CD4-positive, CD25-positive, alpha-beta regulatory T cell (primary cell): ENCODE results near the gene NEGR1. TPM values are rescaled to one million over a fixed set of nuclear protein-coding genes. Genes with fewer than 3 reads are reported as not detected.

Experiments used
- ATAC-seq, 2 donors: fragments of 150-1000 bp; cut with Tn5 transposase; one replicate each; pipeline ENCODE4 v1.10.0; 2021; ENCODE audit warnings: low read depth in 2 of 2, moderate number of reproducible peaks in 2 of 2, moderate library complexity in 1 of 2
- DNase-seq, 3 donors: peaks; one replicate each; pipeline versions ENCODE4 v3.0.0 to v3.0.0-alpha.2; 2012 to 2022; ENCODE audit warnings: mixed read lengths in 1 of 3
- H3K27ac ChIP-seq: one replicate; pipeline ENCODE4 v1.7.0; 2013; ENCODE audit warnings: mild to moderate bottlenecking, low read length; ENCODE audit not compliant: insufficient read depth, poor library complexity, severe bottlenecking
- H3K27me3 ChIP-seq: one replicate; pipeline ENCODE4 v1.7.0; 2013; ENCODE audit warnings: low read length; ENCODE audit not compliant: control insufficient read depth, insufficient read depth
- H3K36me3 ChIP-seq: one replicate; pipeline ENCODE4 v1.7.0; 2013; ENCODE audit warnings: mild to moderate bottlenecking, low read length, moderate library complexity; ENCODE audit not compliant: control insufficient read depth, insufficient read depth
- H3K4me1 ChIP-seq: 2 replicates; pipeline ENCODE4 v1.7.0; 2013; ENCODE audit warnings: mild to moderate bottlenecking, low read length; ENCODE audit not compliant: insufficient read depth, control insufficient read depth, poor library complexity, severe bottlenecking
- H3K4me3 ChIP-seq: one replicate; pipeline ENCODE4 v1.7.0; 2013; ENCODE audit warnings: low read depth, mild to moderate bottlenecking, low read length, moderate library complexity
- H3K9me3 ChIP-seq, 2 experiments: 1 replicate in 1 of 2; 2 replicates in 1 of 2; pipeline ENCODE4 v1.7.0; 2013; ENCODE audit warnings: low read length in 2 of 2, mild to moderate bottlenecking in 1 of 2, moderate library complexity in 1 of 2; ENCODE audit not compliant: control insufficient read depth in 2 of 2
- H3K27ac Mint-ChIP-seq, 3 donors: one replicate each; pipeline ENCODE4 v1.8.0; 2020 to 2022; ENCODE audit warnings: mild to moderate bottlenecking in 3 of 3, mixed read lengths in 3 of 3, moderate library complexity in 2 of 3
- H3K27me3 Mint-ChIP-seq: one replicate; pipeline ENCODE4 v1.8.0; 2022; ENCODE audit warnings: mild to moderate bottlenecking, mixed read lengths
- H3K36me3 Mint-ChIP-seq: one replicate; pipeline ENCODE4 v1.8.0; 2020; ENCODE audit warnings: mixed read lengths
- H3K4me1 Mint-ChIP-seq, 4 donors: one replicate each; pipeline ENCODE4 v1.8.0; 2020 to 2022; ENCODE audit warnings: mixed read lengths in 4 of 4, mild to moderate bottlenecking in 1 of 4
- H3K4me3 Mint-ChIP-seq, 4 donors: one replicate each; pipeline ENCODE4 v1.8.0; 2020 to 2022; ENCODE audit warnings: mild to moderate bottlenecking in 4 of 4, mixed read lengths in 4 of 4, moderate library complexity in 3 of 4
- H3K9me3 Mint-ChIP-seq, 7 donors: one replicate each; pipeline ENCODE4 v1.8.0; 2020 to 2022; ENCODE audit warnings: mixed read lengths in 7 of 7, mild to moderate bottlenecking in 3 of 7, moderate library complexity in 2 of 7
- polyA plus RNA-seq, 4 donors: library from polyadenylated mRNA; unstranded; fragments of 300-500 nt; fragmentation: Illumina TruSeq; gene quantifications; one replicate each; pipeline ENCODE4 v1.2.3, GENCODE V29; 2021
- total RNA-seq: library from RNA; stranded (reverse); gene quantifications from one replicate; pipeline ENCODE4 v1.2.3, GENCODE V29; 2022

NEGR1 gene
- total and polyA plus RNA-seq, 5 donors from 2014 or later, result not detected

DNA sequence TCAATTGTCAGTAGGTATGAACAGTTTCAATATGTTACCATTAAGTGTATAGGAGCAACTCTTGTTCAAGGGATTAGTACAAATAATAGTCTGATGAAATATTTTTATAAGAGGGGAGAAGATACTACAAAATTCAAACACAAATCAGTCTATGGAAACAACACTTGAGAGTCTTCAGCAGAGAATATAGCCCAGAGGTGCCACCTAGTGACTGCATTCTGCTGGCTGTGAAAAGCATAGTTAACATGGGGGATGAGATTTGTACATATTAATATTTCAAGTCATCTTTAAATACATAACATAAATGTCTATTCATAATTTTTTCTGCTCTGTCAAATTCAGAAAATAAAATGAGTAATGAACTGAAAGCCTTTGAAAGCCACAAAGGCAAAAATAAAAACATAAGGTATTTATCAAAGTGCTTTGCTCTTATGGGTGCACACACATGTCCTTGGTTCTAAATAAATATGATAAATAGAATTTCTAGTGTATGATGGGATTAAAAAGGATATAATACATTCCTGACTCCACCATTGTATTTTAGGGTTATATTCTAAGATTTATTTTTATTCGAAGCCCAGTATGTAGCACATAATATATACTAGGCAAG is 760.6 kb downstream of the NEGR1 start:
- peak in 1 of 3 donors; percentile 2 for DNase-seq
- H3K27ac ChIP-seq, result no peak overlapping the region
- H3K36me3 ChIP-seq, result no peaks in the 10 kb centered on the region
- Mint-ChIP-seq H3K27me3 (no peaks in the 10 kb centered on the region), H3K4me1 (no peaks in the 10 kb centered on the region), H3K27ac (no peak overlapping the region), H3K36me3 (no peaks in the 10 kb centered on the region), H3K9me3 (peaks cover 0 to 5% (median 0%) of the 10 kb centered on the region in 7 donors), H3K4me3 (no peak overlapping the region)
- no peak overlapping the region for H3K4me3 ChIP-seq
- H3K9me3 ChIP-seq, result no peaks in the 10 kb centered on the region
- H3K27me3 ChIP-seq, result no peaks in the 10 kb centered on the region
- ATAC-seq, result no peak
- no peaks in the 10 kb centered on the region for H3K4me1 ChIP-seq

DNA sequence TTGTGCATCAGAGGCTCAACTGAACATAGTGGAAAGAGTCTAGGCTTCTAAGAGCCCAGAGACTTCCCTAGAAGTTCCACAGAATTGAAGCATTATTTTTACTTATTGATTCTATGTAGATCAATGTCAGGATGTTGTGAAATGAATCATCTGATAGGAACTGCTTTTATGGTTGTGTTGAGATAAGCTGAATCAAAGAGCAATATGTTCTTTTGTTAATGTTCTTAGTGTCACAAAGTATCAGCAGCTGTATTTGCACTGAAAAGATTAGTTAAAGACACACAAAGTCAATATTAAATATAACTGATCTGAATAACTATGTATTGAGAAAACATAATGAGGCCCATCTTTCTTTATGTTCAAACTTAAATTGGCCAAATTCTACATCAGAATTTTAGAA is 770.8 kb downstream of the NEGR1 start:
- ATAC-seq (no peak), DNase-seq (no peak)
- H3K4me3 Mint-ChIP-seq, result no peak overlapping the region
- peaks cover 0 to 8% (median 3%) of the 10 kb centered on the region in 7 donors for H3K9me3 Mint-ChIP-seq
- peaks cover 0 to 4% of the 10 kb centered on the region in 2 experiments for H3K9me3 ChIP-seq
- H3K27ac ChIP-seq, result no peak overlapping the region
- no peaks in the 10 kb centered on the region for H3K36me3 ChIP-seq
- H3K27me3 ChIP-seq, result no peaks in the 10 kb centered on the region
- H3K27me3 Mint-ChIP-seq, result no peaks in the 10 kb centered on the region
- H3K4me1 ChIP-seq, result no peaks in the 10 kb centered on the region
- H3K4me1 Mint-ChIP-seq, result no peaks in the 10 kb centered on the region
- no peaks in the 10 kb centered on the region for H3K36me3 Mint-ChIP-seq
- H3K4me3 ChIP-seq, result no peak overlapping the region
- H3K27ac Mint-ChIP-seq, result no peak overlapping the region

DNA sequence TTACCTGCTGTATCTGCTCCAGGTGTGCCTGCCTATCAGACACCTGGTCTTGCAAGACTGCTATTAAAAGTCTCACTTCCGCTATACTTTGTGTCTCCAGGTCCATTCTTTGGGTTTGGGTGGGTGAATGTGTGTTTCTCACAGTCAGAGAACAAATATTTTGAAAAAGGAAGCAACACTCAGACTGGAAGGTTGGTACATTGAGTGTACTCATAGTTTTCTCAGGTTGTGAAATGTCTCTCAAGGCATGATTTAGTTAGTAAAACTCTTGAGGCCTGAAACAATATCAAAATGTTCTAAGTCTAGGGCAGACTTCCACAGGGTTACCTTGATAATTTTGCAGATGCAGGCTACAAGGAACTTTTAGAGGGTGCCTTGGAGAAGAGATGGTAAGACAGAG is 771.6 kb downstream of the NEGR1 start:
- DNase-seq, result no peak
- Mint-ChIP-seq H3K4me1 (no peaks in the 10 kb centered on the region), H3K27ac (no peak overlapping the region), H3K4me3 (no peak overlapping the region), H3K27me3 (no peaks in the 10 kb centered on the region), H3K36me3 (no peaks in the 10 kb centered on the region), H3K9me3 (peaks cover 0 to 8% (median 3%) of the 10 kb centered on the region in 7 donors)
- no peak for ATAC-seq
- Histone ChIP-seq H3K27me3 (no peaks in the 10 kb centered on the region), H3K4me3 (no peak overlapping the region), H3K9me3 (peaks cover 0 to 4% of the 10 kb centered on the region in 2 experiments), H3K4me1 (no peaks in the 10 kb centered on the region), H3K27ac (no peak overlapping the region), H3K36me3 (no peaks in the 10 kb centered on the region)

DNA sequence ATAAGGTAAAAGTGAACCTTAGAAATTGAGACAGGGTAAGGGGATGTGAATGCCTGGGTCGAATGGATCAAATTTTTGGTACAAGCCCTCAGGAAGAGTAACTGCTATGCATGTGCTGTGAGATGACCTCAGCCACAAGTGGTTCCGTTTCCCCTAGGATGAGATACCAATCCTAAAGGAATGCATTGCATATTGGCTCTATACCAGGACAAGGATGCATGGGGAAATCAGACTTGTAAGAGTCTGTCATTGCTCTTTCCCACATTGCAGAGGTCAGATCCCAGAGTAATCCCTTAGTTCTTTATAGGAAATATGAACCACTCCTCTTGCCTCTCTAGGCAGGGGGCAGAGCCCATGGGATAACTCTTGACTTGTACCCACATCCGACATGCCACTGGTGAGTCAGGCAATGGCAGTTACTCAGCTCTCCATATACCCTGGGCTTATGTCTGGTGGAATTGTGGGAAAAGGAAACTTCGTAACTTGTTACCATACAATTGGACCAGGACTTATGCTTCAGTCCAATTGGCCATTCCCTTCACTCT is 773.2 kb downstream of the NEGR1 start:
- Mint-ChIP-seq H3K9me3 (peaks cover 0 to 16% (median 3%) of the 10 kb centered on the region in 7 donors), H3K27ac (no peak overlapping the region), H3K36me3 (no peaks in the 10 kb centered on the region), H3K4me1 (no peaks in the 10 kb centered on the region), H3K27me3 (no peaks in the 10 kb centered on the region), H3K4me3 (no peak overlapping the region)
- Histone ChIP-seq H3K36me3 (no peaks in the 10 kb centered on the region), H3K4me1 (no peaks in the 10 kb centered on the region), H3K4me3 (no peak overlapping the region), H3K27ac (no peak overlapping the region), H3K27me3 (no peaks in the 10 kb centered on the region), H3K9me3 (peaks cover 0 to 4% of the 10 kb centered on the region in 2 experiments)
- ATAC-seq (no peak), DNase-seq (no peak)

DNA sequence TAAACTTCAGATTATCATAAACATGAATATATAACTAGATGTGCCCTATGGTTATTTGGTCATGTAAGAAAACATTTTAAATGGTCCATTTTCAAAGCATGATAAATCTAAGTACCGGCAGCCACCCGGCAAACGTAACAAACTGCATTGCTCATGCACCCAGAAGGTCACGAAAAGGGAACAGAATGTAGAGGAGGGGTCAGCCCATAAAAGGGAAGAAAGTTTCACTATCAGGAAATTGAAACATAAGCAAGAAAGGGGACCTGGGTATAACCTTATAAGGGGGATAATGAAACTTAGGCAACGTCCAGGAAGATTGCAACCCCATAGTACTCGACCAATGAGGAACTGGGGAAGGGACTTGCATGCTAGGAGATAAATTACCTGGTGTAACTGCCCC is 780.3 kb downstream of the NEGR1 start:
- no peaks in the 10 kb centered on the region for H3K9me3 ChIP-seq
- H3K36me3 ChIP-seq, result no peaks in the 10 kb centered on the region
- H3K36me3 Mint-ChIP-seq, result no peaks in the 10 kb centered on the region
- H3K4me3 Mint-ChIP-seq, result no peak overlapping the region
- no peaks in the 10 kb centered on the region for H3K4me1 Mint-ChIP-seq
- H3K27ac ChIP-seq, result no peak overlapping the region
- no peak overlapping the region for H3K4me3 ChIP-seq
- H3K27ac Mint-ChIP-seq, result no peak overlapping the region
- ATAC-seq (no peak), DNase-seq (no peak)
- no peaks in the 10 kb centered on the region for H3K4me1 ChIP-seq
- peaks cover 0 to 13% (median 6%) of the 10 kb centered on the region in 7 donors for H3K9me3 Mint-ChIP-seq
- no peaks in the 10 kb centered on the region for H3K27me3 Mint-ChIP-seq
- H3K27me3 ChIP-seq, result no peaks in the 10 kb centered on the region

DNA sequence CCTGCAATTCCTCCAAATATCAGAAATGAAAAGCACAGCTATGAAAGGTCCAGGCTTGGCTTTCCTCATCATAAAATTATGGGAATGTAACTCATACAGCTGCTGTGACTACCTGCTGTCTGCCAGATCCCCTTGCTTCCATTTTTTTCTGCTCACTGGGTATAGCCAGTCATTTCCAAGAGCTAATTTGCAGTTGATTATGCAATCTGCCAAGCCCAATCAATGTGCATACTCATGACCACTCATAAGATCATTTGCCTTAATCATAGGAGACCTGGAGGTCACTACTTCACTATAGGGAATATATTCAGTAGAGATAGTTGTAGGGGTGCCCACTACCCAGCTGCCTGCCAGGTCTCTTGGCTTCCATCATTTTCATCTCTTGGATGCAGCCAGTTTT is 783.8 kb downstream of the NEGR1 start:
- H3K9me3 ChIP-seq, result no peaks in the 10 kb centered on the region
- H3K27ac ChIP-seq, result no peak overlapping the region
- H3K27me3 ChIP-seq, result no peaks in the 10 kb centered on the region
- no peak for ATAC-seq
- H3K27ac Mint-ChIP-seq, result no peak overlapping the region
- no peak for DNase-seq
- H3K36me3 Mint-ChIP-seq, result no peaks in the 10 kb centered on the region
- H3K36me3 ChIP-seq, result no peaks in the 10 kb centered on the region
- no peak overlapping the region for H3K4me3 Mint-ChIP-seq
- peaks cover 0 to 16% (median 4%) of the 10 kb centered on the region in 7 donors for H3K9me3 Mint-ChIP-seq
- H3K4me3 ChIP-seq, result no peak overlapping the region
- no peaks in the 10 kb centered on the region for H3K4me1 Mint-ChIP-seq
- no peaks in the 10 kb centered on the region for H3K4me1 ChIP-seq
- H3K27me3 Mint-ChIP-seq, result no peaks in the 10 kb centered on the region

DNA sequence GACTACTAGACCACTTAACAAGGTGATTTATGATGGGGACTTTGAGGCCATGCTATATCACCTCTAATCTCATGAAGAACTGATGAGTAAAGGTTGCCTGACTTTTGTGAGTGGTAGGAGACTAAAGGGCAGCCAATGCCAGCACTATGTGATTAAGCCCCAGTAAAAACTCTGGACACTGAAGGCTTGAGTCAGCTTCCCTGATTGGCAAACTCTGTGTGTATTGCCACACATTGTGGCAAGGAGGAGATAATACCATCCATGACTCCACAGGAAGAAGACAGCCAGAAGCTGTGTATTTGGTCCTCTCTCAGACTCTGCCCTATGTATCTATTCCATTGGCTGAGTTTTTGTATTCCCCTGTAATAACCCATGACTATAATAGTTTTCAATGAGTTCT is 788.2 kb downstream of the NEGR1 start:
- DNase-seq, result no peak
- no peaks in the 10 kb centered on the region for H3K27me3 Mint-ChIP-seq
- no peaks in the 10 kb centered on the region for H3K36me3 Mint-ChIP-seq
- Histone ChIP-seq H3K27ac (no peak overlapping the region), H3K9me3 (no peaks in the 10 kb centered on the region), H3K4me3 (no peak overlapping the region), H3K4me1 (no peaks in the 10 kb centered on the region), H3K27me3 (no peaks in the 10 kb centered on the region), H3K36me3 (no peaks in the 10 kb centered on the region)
- no peaks in the 10 kb centered on the region for H3K4me1 Mint-ChIP-seq
- peak overlapping the region in 1 of 3 donors; percentile 70 for H3K27ac Mint-ChIP-seq
- H3K4me3 Mint-ChIP-seq, result no peak overlapping the region
- peaks cover 0 to 14% (median 4%) of the 10 kb centered on the region in 7 donors for H3K9me3 Mint-ChIP-seq
- ATAC-seq, result no peak
